Measurements from ENCODE around the gene SLC25A19. TPM values are rescaled to one million over a fixed set of nuclear protein-coding genes. Genes with fewer than 3 reads are reported as not detected.

Gene SLC25A19
- total and polyA plus RNA-seq, 2 donors: 5.2 to 10.1 TPM

DNA sequence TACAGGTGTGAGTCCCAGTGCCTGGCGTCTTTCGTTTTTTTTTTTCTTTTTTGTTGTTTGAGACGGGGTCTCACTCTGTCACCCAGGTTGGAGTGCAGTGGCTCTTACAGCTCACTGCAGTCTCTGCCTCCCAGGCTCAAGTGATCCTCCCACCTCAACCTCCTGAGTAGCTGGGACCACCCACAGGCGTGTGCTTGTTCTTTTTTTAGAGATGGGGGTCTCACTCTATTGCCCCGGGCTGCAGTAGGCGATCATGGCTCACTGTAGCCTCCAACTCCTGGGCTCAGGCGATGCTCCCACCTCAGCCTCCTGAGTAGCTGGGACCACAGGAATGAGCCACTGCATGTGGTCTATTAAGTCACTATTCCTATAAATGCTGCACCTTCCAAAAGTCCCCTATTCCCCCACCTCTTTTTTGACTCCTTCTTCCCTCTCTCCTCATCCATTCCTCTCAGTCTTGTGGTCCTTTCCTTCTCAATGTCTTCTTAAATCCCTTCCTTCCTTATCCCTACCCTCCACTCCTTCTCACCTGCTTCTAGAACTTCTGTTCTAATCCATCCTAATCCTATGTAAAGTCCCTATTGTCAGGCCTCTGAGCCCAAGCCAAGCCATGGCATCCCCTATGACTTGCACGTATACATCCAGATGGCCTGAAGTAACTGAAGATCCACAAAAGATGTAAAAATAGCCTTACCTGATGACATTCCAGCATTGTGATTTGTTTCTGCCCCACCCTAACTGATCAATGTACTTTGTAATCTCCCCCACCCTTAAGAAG is 37.0 kb downstream of the SLC25A19 start:
- Histone ChIP-seq H3K36me3 (ENCODE audit: insufficient read depth) (no peaks in the 10 kb centered on the region), H3K27ac (ENCODE audit: low read depth) (no peak overlapping the region), H3K4me1 (ENCODE audit: insufficient read depth) (no peaks in the 10 kb centered on the region), H3K4me3 (ENCODE audit: low read depth, low read length) (no peak overlapping the region)
- 88% methylated on average over 8 of the region's 8 CpGs for WGBS
- no peak for DNase-seq (ENCODE audit: extremely low spot score)

DNA sequence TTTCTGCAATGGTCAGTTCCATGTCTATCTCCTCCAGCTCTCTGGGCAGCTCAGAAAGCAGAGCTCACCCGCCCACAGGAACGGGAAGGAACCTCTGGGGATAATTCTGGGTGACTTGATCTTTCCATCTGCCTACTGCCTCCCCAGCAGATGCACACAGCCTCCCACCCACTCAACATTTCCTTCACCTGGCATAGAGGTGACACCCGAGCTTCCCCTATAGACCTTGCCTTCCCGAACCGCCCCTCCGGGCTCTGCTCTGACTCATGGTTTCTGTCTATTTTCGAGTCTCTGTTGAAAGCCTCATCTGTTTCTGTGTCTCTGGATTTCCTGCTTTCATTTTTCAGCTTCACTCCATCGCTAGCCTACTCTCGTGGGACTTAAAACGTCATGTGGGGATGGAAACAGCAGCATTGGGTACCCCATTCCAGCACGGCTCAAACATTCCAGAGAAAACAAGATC is 39.2 kb downstream of the SLC25A19 start:
- WGBS: 65% methylated on average over 11 of the region's 11 CpGs
- Histone ChIP-seq H3K27ac (ENCODE audit: low read depth) (no peak overlapping the region), H3K36me3 (ENCODE audit: insufficient read depth) (peaks cover 5% of the 10 kb centered on the region), H3K4me3 (ENCODE audit: low read depth, low read length) (no peak overlapping the region), H3K4me1 (ENCODE audit: insufficient read depth) (no peaks in the 10 kb centered on the region)
- no peak for DNase-seq (ENCODE audit: extremely low spot score)

DNA sequence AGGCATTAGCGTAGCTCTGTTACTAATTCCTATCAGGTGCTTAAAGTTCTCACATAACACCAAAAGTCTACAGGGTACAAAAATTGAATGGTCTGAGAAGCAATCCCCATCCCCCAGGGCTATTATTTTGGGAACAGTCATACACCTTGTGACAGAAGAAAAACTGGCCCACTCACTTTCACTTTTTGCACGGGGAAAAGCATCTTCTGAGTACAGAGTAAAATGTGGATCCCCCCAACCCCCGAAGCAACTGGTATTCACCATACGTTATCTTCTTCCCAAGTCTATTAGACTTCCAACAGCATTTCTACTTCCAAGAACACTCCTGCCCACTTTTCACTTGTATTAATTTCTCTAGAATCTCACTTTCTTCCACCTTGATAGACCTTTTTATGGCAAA is 39.7 kb downstream of the SLC25A19 start:
- 78% methylated on average over 4 of the region's 4 CpGs for WGBS
- Histone ChIP-seq H3K4me3 (ENCODE audit: low read depth, low read length) (no peak overlapping the region), H3K27ac (ENCODE audit: low read depth) (no peak overlapping the region)

DNA sequence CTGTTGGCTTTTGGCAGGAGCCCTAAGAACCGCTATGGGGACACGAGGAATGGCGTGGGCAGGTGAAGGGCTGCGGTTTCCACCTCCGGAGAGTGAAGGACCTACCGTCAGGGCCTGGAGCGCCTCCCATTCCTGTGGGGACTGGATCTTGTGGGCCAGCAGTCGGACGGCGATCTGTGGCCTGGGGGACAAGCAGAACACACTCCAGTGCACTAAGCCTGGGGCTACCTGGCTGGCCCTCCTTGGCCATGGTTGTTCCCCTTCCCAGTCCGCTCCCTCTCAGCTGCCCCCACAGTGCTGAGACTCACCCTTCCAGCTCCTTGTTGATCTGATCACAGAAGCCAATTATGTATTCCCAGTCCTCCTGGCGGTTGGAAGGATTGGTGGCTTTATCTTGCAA is 42.8 kb downstream of the SLC25A19 start:
- Histone ChIP-seq H3K27ac (ENCODE audit: low read depth) (no peak overlapping the region), H3K4me1 (ENCODE audit: insufficient read depth) (no peaks in the 10 kb centered on the region), H3K36me3 (ENCODE audit: insufficient read depth) (peaks cover 10% of the 10 kb centered on the region), H3K4me3 (ENCODE audit: low read depth, low read length) (no peak overlapping the region)
- no peak for DNase-seq (ENCODE audit: extremely low spot score)
- 94% methylated on average over 12 of the region's 12 CpGs for WGBS

More for the DNA sequence above, 39.7 kb downstream of the SLC25A19 start:
- no peak for DNase-seq (ENCODE audit: extremely low spot score)
- peaks cover 8% of the 10 kb centered on the region for H3K36me3 ChIP-seq (ENCODE audit: insufficient read depth)
- H3K4me1 ChIP-seq (ENCODE audit: insufficient read depth): no peaks in the 10 kb centered on the region

DNA sequence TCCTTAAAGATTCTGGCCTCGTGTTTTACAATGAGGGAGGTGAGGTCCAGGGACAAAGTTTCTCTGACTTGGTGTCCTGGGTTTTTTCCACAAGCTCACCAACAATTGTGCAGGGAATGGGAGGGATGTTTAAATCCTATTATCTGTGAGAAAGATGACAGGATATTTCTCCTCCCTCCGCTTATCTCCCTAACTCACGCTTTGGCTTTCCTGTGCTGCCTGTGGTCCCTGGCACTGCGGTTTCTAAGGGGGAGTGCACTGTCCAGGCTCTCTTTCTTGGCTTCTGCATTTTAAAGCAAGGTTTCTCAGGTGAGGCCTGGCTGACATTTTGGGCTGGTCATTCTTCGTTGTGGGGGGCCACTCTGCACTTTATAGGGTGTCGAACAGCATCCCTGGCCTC is 44.2 kb downstream of the SLC25A19 start:
- WGBS: 82% methylated on average over 6 of the region's 6 CpGs
- Histone ChIP-seq H3K4me3 (ENCODE audit: low read depth, low read length) (no peak overlapping the region), H3K27ac (ENCODE audit: low read depth) (no peak overlapping the region), H3K36me3 (ENCODE audit: insufficient read depth) (peaks cover 10% of the 10 kb centered on the region), H3K4me1 (ENCODE audit: insufficient read depth) (no peaks in the 10 kb centered on the region)
- DNase-seq (ENCODE audit: extremely low spot score): no peak

DNA sequence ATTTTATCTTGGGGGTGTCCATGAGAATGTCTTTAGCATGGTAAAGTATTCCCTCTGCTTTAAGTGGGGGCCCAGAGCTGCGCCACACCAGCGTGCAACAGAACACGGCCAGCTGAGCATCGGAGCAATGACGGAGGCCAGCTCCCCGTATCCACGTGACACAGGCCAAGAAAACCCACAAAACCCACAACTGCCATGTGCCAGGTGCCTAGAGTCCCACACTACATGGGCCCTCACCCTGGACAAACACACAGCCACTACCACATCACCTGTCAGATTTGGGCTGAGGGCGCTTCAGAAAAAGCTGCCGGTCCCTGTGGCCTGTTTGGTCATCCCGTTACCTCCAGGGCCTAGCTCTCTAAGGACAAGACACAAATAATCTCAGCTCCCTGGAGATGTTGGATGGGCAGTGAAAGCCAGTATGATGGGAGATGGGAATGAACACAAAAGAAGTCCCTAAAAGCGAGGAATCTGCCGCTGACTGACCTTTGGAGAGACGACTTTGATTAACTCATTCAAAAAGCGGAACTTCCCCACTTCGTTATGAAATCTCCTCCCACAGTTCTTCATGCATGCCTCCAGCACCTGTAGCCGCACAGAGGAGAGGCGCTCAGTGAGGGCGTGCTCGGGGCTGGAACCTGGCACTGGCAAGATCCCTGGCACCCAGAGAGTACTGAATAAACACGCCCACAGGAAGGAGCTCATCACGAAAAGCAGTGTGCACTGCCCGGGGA is 44.9 kb downstream of the SLC25A19 start:
- no peak for DNase-seq (ENCODE audit: extremely low spot score)
- Histone ChIP-seq H3K4me3 (ENCODE audit: low read depth, low read length) (no peak overlapping the region), H3K36me3 (ENCODE audit: insufficient read depth) (peaks cover 10% of the 10 kb centered on the region), H3K4me1 (ENCODE audit: insufficient read depth) (no peaks in the 10 kb centered on the region), H3K27ac (ENCODE audit: low read depth) (no peak overlapping the region)
- 89% methylated on average over 22 of the region's 22 CpGs for WGBS

DNA sequence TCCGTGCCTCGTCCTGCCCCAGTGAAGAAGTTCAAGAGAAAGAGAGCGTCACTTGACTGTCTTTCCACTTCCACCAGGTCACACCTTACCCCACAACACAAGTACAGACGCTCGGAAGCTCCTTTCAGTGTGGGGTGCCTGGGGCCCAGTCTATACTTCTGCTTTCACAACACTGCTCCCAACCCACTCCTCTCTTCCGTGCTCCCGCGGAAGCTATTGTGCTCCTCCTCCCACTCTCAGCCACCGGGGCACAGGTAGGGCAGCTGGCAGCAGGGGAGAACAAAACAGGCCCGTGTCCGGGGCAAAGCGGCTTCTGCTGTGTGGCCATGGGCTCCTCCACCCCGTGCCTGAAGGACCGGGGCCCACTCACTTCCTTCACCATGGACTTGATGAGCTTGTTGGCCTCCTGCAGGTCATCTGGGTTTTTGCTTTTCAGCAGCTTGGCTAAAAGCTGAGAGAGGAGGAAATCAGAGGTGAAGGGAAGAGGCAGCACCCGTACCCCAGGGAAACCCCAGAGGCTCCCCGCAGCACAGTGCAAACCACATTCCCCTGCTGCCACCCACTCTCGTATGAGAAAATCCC is 46.7 kb downstream of the SLC25A19 start:
- DNase-seq (ENCODE audit: extremely low spot score): no peak

DNA sequence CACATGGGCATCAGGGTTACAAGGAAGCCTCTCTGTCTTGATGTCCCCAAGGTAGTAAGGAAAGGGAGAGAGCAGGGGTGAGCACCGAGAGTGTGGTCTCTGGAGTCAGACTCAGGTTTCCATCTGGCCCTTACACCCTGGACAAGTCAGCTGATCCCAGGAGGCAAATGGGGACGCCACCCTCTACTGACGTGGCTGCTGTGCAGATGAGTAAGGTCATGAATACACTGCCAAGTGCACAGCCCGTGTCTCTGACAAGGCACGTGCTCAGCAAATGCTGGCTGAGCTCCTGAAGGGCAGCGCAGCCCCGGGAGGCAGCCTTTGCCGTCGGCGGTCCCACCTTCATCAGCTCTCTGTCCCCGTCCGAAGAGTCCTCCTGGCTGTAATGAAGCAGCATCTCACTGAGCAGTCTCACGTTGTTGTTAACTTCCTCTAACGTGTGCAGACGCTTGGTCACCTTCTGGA is 47.2 kb downstream of the SLC25A19 start:
- 80% methylated on average over 15 of the region's 15 CpGs for WGBS
- peaks cover 10% of the 10 kb centered on the region for H3K36me3 ChIP-seq (ENCODE audit: insufficient read depth)
- H3K4me1 ChIP-seq (ENCODE audit: insufficient read depth): no peaks in the 10 kb centered on the region

More for the DNA sequence above, 46.7 kb downstream of the SLC25A19 start:
- 88% methylated on average over 17 of the region's 17 CpGs for WGBS
- Histone ChIP-seq H3K36me3 (ENCODE audit: insufficient read depth) (peaks cover 10% of the 10 kb centered on the region), H3K4me3 (ENCODE audit: low read depth, low read length) (no peak overlapping the region), H3K4me1 (ENCODE audit: insufficient read depth) (no peaks in the 10 kb centered on the region), H3K27ac (ENCODE audit: low read depth) (no peak overlapping the region)

DNA sequence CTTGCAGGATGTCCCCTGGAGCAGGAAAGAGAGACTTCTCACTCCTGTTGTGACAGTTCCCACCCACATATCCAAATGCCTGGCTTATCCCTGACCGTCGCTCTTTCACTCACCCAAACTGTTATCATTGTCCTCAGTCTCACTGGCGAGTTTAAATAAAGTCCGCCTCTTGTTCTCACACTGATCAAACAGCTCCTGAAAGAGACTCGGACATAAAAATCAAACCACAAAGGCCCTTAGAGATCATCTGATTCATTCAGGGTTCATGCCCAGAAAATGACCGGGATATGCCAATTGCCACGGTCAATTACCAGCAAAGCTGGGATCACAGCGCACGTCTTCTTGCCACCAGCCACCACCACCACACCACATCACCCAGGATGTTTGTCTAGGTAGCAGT is 47.7 kb downstream of the SLC25A19 start:
- Histone ChIP-seq H3K27ac (ENCODE audit: low read depth) (no peak overlapping the region), H3K36me3 (ENCODE audit: insufficient read depth) (peaks cover 10% of the 10 kb centered on the region), H3K4me3 (ENCODE audit: low read depth, low read length) (no peak overlapping the region), H3K4me1 (ENCODE audit: insufficient read depth) (no peaks in the 10 kb centered on the region)
- DNase-seq (ENCODE audit: extremely low spot score): no peak
- 92% methylated on average over 9 of the region's 9 CpGs for WGBS

More for the DNA sequence above, 47.2 kb downstream of the SLC25A19 start:
- H3K4me3 ChIP-seq (ENCODE audit: low read depth, low read length): no peak overlapping the region
- H3K27ac ChIP-seq (ENCODE audit: low read depth): no peak overlapping the region
- no peak for DNase-seq (ENCODE audit: extremely low spot score)

DNA sequence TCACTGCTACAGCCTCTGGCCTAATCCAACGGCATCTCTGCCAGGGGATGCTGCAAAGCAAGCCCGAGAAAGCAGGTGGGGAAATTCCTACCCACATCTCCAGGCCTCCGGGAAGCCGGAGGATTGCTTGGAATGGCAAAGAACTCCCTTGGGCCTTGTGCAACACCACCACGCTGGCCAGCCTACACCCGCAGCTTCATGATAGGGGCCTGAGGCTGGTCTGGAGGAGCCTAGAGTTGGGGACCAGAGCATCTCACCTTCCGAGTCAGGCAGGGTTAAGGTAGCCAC is 48.1 kb downstream of the SLC25A19 start:
- peaks cover 8% of the 10 kb centered on the region for H3K36me3 ChIP-seq (ENCODE audit: insufficient read depth)

DNA sequence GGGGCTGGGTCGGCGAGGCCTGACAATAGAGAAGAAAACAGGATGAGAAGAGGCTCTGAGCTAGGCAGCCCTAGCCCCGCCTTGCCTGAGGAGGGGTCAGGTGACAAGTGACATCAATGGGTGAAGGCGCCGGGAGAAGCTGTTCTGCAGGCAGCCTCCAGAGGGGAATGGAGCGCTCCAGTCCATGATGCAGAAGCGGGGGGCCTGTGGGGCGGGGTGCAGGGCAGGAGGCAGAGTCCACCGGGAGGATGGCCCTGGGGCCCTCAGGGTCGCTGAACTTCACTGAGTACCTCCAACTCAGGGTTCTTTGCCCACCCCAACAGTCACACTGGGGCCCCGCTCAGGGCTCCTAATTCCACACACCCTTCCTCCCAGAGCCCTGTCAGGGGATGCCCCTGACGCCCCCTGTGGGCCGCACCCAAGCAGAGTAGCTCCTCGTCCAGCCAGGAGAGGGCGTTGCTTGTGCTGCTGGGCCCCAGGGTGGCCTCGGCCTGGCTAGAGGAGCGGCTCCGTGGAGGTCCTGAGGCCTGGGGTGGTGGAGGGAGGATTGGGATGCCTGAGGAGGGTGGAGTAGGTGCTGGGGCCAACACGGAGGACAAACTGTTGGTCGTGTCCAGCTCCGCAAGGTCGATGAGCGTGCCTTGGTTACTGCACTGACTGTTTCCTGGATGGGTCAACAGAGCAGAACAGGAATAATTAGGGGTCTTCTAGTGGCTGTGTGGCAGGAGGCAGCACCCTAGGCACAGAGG is 48.7 kb downstream of the SLC25A19 start:
- WGBS: 59% methylated on average over 23 of the region's 23 CpGs
- Histone ChIP-seq H3K36me3 (ENCODE audit: insufficient read depth) (peaks cover 8% of the 10 kb centered on the region), H3K27ac (ENCODE audit: low read depth) (no peak overlapping the region), H3K4me1 (ENCODE audit: insufficient read depth) (no peaks in the 10 kb centered on the region), H3K4me3 (ENCODE audit: low read depth, low read length) (no peak overlapping the region)
- DNase-seq (ENCODE audit: extremely low spot score): no peak

More for the DNA sequence above, 48.1 kb downstream of the SLC25A19 start:
- no peak overlapping the region for H3K27ac ChIP-seq (ENCODE audit: low read depth)
- DNase-seq (ENCODE audit: extremely low spot score): no peak
- H3K4me1 ChIP-seq (ENCODE audit: insufficient read depth): no peaks in the 10 kb centered on the region
- no peak overlapping the region for H3K4me3 ChIP-seq (ENCODE audit: low read depth, low read length)
- 85% methylated on average over 7 of the region's 7 CpGs for WGBS

DNA sequence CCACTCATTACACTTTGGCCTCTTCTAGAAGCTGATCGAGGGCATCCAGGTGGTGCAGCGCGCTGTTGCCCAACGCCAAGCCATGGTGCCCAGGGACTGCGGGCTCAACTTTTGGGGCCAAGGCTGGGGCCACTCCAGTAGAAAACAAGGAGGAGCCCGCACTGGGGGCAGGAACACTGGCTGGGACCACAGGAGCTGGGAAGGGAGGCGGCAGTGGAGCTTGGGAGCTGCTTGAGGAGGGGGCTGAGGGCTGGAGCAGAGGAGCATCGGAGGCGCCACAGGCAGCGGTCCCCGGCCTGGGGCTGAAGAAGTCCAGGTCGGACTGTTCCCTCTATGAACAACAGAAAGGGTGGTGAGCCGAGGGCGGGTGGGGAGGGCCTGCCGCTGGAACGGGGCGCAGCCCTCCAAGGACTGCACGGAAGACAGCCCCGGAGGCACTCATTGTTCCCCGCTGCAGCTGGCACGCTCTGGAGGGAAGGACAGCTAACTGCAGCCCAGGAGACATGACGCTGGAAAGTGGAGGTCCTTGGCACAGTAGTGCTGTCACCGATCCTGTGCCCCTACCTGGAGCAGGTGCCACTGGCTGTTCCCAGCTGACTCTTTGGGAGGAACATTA is 49.3 kb downstream of the SLC25A19 start:
- H3K27ac ChIP-seq (ENCODE audit: low read depth): no peak overlapping the region
- WGBS: 87% methylated on average over 23 of the region's 23 CpGs
- H3K4me1 ChIP-seq (ENCODE audit: insufficient read depth): no peaks in the 10 kb centered on the region
- H3K4me3 ChIP-seq (ENCODE audit: low read depth, low read length): no peak overlapping the region
- DNase-seq (ENCODE audit: extremely low spot score): no peak
- H3K36me3 ChIP-seq (ENCODE audit: insufficient read depth): peaks cover 4% of the 10 kb centered on the region

DNA sequence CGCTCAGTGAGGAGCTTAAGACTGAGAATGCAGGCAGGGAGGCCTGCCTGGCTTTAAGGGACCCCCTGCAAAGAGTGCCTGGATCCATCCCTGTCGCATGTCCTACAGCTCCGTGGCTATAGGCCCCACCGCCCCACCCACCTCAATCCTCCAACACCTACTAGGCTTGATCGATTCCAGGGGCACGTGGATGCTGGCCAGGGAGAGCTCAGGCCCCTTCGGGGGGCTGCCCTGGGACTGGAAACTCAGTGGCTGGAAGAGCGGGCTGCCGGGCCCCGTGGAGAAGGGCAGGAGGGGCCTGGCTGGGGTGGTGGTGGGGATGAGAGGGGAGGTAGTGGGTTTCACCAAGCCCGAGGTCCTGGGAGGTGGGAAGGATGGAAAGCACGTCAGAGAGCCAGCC is 50.0 kb downstream of the SLC25A19 start:
- DNase-seq (ENCODE audit: extremely low spot score): no peak
- no peak overlapping the region for H3K27ac ChIP-seq (ENCODE audit: low read depth)
- H3K4me1 ChIP-seq (ENCODE audit: insufficient read depth): no peaks in the 10 kb centered on the region
- no peak overlapping the region for H3K4me3 ChIP-seq (ENCODE audit: low read depth, low read length)
- 80% methylated on average over 12 of the region's 12 CpGs for WGBS
- H3K36me3 ChIP-seq (ENCODE audit: insufficient read depth): peaks cover 5% of the 10 kb centered on the region
